ENCODE results near the gene NKAP.

- TF ChIP-seq CTCF (IDR thresholded peaks at IDR 0.05) (no peak), POLR2A (IDR thresholded peaks at IDR 0.05) (no peak)
These were observed 44.4 kb downstream of the NKAP start for GRCh38 chrX:119899125-119899524.
